Measurements from ENCODE around the gene WDR74. TPM values are rescaled to one million over a fixed set of nuclear protein-coding genes. Genes with fewer than 3 reads are reported as not detected.
A peak's percentile ranks its signal among the peaks of the same experiment; 100 is the strongest.

Gene WDR74
- total and polyA plus RNA-seq, 2 of the 13 experiments (the other 11 are each of a cell fraction or from before 2014, with no cell fraction given): 77.0 to 83.3 TPM

GRCh38 chr11:62792202-62792575 lies 47.2 kb downstream of the WDR74 start (continued):
- TF ChIP-seq, protein P1, sequence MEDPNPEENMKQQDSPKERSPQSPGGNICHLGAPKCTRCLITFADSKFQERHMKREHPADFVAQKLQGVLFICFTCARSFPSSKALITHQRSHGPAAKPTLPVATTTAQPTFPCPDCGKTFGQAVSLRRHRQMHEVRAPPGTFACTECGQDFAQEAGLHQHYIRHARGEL (CRISPR knock-in tag; IDR thresholded peaks at IDR 0.05): no peak
- TF ChIP-seq GRHL1 (CRISPR knock-in tag; conservative IDR thresholded peaks at IDR 0.05): no peak
- no peak for TF ChIP-seq ZBTB25 (CRISPR knock-in tag; IDR thresholded peaks at IDR 0.05)
- peak; percentile 20; the same call in 1 of the 2 replicates for TF ChIP-seq ZNF674 (CRISPR knock-in tag; IDR thresholded peaks at IDR 0.05; ENCODE audit: low read depth)
- no peak for TF ChIP-seq ZNF766 (CRISPR knock-in tag; IDR thresholded peaks at IDR 0.05; ENCODE audit: borderline replicate concordance)

- BruUV-seq (replicated peaks): no TSS peak
- peak; percentile 85 for ATAC-seq
- Histone ChIP-seq H3K79me2 (ENCODE audit: insufficient read depth, low read length) (peaks cover 34% of the 10 kb centered on the region), H3K4me3 (replicated peaks in 1 of 3; ENCODE audit: insufficient read depth in 1 of 3, low read depth in 2 of 3, low read length in 3 of 3) (peak within 1 kb of the TSS; percentile 66 to 93 (median 92)), H3K9ac (ENCODE audit: insufficient read depth, low read depth, low read length) (peak within 1 kb of the TSS; percentile 91), H4K20me1 (ENCODE audit: insufficient read depth, low read length) (no peaks in the 10 kb centered on the region), H3K9me3 (ENCODE audit: low read length) (no peaks in the 10 kb centered on the region), H2AFZ (ENCODE audit: low read length) (no peak within 1 kb of the TSS), H3K27me3 (ENCODE audit: control insufficient read depth in 1 of 2, insufficient read depth in 2 of 2, low read length in 2 of 2) (no peaks in the 10 kb centered on the region; a peak in 1 of 5 replicates), H3K27ac (ENCODE audit: extremely low read length, insufficient read depth, low read length) (peak within 1 kb of the TSS; percentile 63), H3K36me3 (replicated peaks in 1 of 2; ENCODE audit: control insufficient read depth in 1 of 2, insufficient read depth in 2 of 2, low read length in 2 of 2) (peaks cover 29 to 54% of the 10 kb centered on the region in 2 experiments), H3K4me2 (ENCODE audit: low read depth, low read length) (peak within 1 kb of the TSS; percentile 85), H3K4me1 (ENCODE audit: insufficient read depth, low read length) (peaks cover 43% of the 10 kb centered on the region)
- ChIA-PET CTCF (ENCODE audit: low intra/inter-chr PET ratio, low total read pairs) (no interaction called here), POLR2A (interaction anchor here (1.0 to 9.1 kb wide), 10 partner anchors 14 to 65 kb away, joined by 3 to 201 read pairs (median 6); partner anchors contain the start of genes NXF1, STX5, TAF6L and WDR74)
- intact Hi-C loops (cut with micrococcal nuclease; ENCODE audit: unreplicated experiment) (no loop called here), in situ Hi-C loops (cut with HindIII; ENCODE audit: extremely low pct_ligation_motif_present, low pct_unique_long_range_greater_than_20kb) (no loop called here)
- FAIRE-seq: peak; percentile 61
- WGBS (ENCODE audit: low lambda C conversion rate): 1% methylated on average over 9 of the region's 58 CpGs
- DNase-seq (ENCODE audit: low spot score): peak; percentile 68
- TF ChIP-seq ARHGAP35 (CRISPR knock-in tag; IDR thresholded peaks at IDR 0.05; ENCODE audit: borderline replicate concordance): peak; percentile 77
- no peak for TF ChIP-seq SETDB1 (CRISPR knock-in tag; IDR thresholded peaks at IDR 0.05; ENCODE audit: borderline replicate concordance)
- TF ChIP-seq KDM4B (CRISPR knock-in tag; IDR thresholded peaks at IDR 0.05): no peak; the same call in 1 of the 2 replicates
- TF ChIP-seq ZNF292 (CRISPR knock-in tag; IDR thresholded peaks at IDR 0.05; ENCODE audit: borderline replicate concordance, low read depth): no peak
- TF ChIP-seq, protein P2, sequence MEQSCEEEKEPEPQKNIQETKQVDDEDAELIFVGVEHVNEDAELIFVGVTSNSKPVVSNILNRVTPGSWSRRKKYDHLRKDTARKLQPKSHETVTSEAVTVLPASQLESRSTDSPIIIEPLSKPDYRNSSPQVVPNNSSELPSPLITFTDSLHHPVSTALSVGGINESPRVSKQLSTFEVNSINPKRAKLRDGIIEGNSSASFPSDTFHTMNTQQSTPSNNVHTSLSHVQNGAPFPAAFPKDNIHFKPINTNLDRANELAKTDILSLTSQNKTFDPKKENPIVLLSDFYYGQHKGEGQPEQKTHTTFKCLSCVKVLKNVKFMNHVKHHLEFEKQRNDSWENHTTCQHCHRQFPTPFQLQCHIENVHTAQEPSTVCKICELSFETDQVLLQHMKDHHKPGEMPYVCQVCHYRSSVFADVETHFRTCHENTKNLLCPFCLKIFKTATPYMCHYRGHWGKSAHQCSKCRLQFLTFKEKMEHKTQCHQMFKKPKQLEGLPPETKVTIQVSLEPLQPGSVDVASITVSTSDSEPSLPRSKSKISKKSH (CRISPR knock-in tag; IDR thresholded peaks at IDR 0.05; ENCODE audit: borderline replicate concordance): no peak
- TF ChIP-seq NR0B2 (CRISPR knock-in tag; IDR thresholded peaks at IDR 0.05): peak; percentile 53; the same call in 1 of the 2 replicates
- no peak for TF ChIP-seq ZNF761 (CRISPR knock-in tag; conservative IDR thresholded peaks at IDR 0.05)
- TF ChIP-seq ZBTB33 (CRISPR knock-in tag; IDR thresholded peaks at IDR 0.05): no peak
- TF ChIP-seq PPARG (CRISPR knock-in tag; conservative IDR thresholded peaks at IDR 0.05): no peak; the same call in 1 of the 2 replicates
Measured at GRCh38 chr11:62791501-62792201, 47.7 kb downstream of the WDR74 start, which contains the start of gene TMEM223. Gene TMEM223 (minus strand): TSS chr11:62792006. CDS start chr11:62791994, 12 bp downstream.

All from HepG2 (cell line).